HCT116 (cell line): ENCODE data around the gene HPCAL4. TPM values are rescaled to one million over a fixed set of nuclear protein-coding genes. Genes with fewer than 3 reads are reported as not detected.

ENCODE experiments used
- ATAC-seq: fragments of 200-7000 bp; cut with Tn5 transposase; 2 replicates; pipeline ENCODE4 v1.9.1; 2020; ENCODE audit warnings: mild to moderate bottlenecking, moderate library complexity
- BruUV-seq: library from RNA; stranded (reverse); fragments of 400-500 nt; replicated peaks from 2 replicates; lab custom pipeline; 2021; lab: Mats Ljungman, UMichigan
- CTCF ChIA-PET: fragments of 300-600 bp; sonication (Branson Sonifier 250); formaldehyde crosslinking; loops from one replicate; lab custom pipeline; 2021; ENCODE audit warnings: antibody characterized with exemption; lab: Charles Lee
- POLR2A ChIA-PET: fragments of 300-600, 350-600 bp; sonication (Branson Sonifier 250); formaldehyde crosslinking; loops from one replicate; lab custom pipeline; 2021; ENCODE audit warnings: antibody characterized with exemption; lab: Charles Lee
- RAD21 ChIA-PET, 2 experiments: fragments of 300-600 bp; sonication (Branson Sonifier 250); formaldehyde crosslinking; loops; one replicate each; lab custom pipeline; 2023; ENCODE audit warnings: low total read pairs in 2 of 2; ENCODE audit not compliant: uncharacterized antibody in 2 of 2, unreplicated experiment in 2 of 2, low non-redundant PET in 1 of 2; lab: Charles Lee
- DNase-seq: peaks from one replicate; pipeline ENCODE4 v3.0.0-alpha.2; 2010; ENCODE audit warnings: low read depth, low spot score
- H2AFZ ChIP-seq: fragments of 200-600 bp; shearing (Covaris generic), sonication (generic); 2 replicates; pipeline ENCODE4 v1.6.1; 2017; ENCODE audit warnings: low read depth, mixed run types, mixed read lengths, antibody characterized with exemption, low read length; ENCODE audit not compliant: poor library complexity, severe bottlenecking
- H3K27ac ChIP-seq: 2 replicates; pipeline ENCODE4 v1.5.1; 2012; ENCODE audit warnings: low read depth, low read length
- H3K27me3 ChIP-seq: fragments of 200-600 bp; sonication (generic); 2 replicates; pipeline ENCODE4 v1.6.1; 2016; ENCODE audit warnings: mixed run types, low read length, mixed read lengths; ENCODE audit not compliant: insufficient read depth
- H3K36me3 ChIP-seq, 2 experiments: fragments of 200-500 bp in 1 of 2; fragments of 200-600 bp in 1 of 2; sonication (Bioruptor generic) in 1 of 2; sonication (generic) in 1 of 2; 2 replicates each; pipeline versions ENCODE4 v1.5.1 to v1.6.1; 2014 to 2016; ENCODE audit warnings: low read length in 2 of 2, inconsistent platforms in 1 of 2, mixed read lengths in 1 of 2, mixed run types in 1 of 2; ENCODE audit not compliant: insufficient read depth in 2 of 2, control insufficient read depth in 1 of 2
- H3K4me1 ChIP-seq, 2 experiments: fragments of 200-600 bp in 1 of 2; sonication (generic) in 1 of 2; 2 replicates each; pipeline versions ENCODE4 v1.5.1 to v1.6.1; 2012 to 2017; ENCODE audit warnings: low read length in 2 of 2, inconsistent platforms in 1 of 2, mild to moderate bottlenecking in 1 of 2, mixed read lengths in 1 of 2, mixed run types in 1 of 2, moderate library complexity in 1 of 2; ENCODE audit not compliant: insufficient read depth in 2 of 2, control insufficient read depth in 1 of 2
- H3K4me2 ChIP-seq: fragments of 200-600 bp; sonication (generic); 2 replicates; pipeline ENCODE4 v1.6.1; 2017; ENCODE audit warnings: mixed run types, low read length, mixed read lengths
- H3K4me3 ChIP-seq, 2 experiments: fragments of 200-600 bp in 1 of 2; sonication (generic) in 1 of 2; replicated peaks in 1 of 2; 2 replicates each; pipeline ENCODE4 v1.5.1; 2011 to 2016; ENCODE audit warnings: low read length in 2 of 2, control low read depth in 1 of 2, low read depth in 1 of 2, mild to moderate bottlenecking in 1 of 2, mixed read lengths in 1 of 2, mixed run types in 1 of 2
- H3K79me2 ChIP-seq: fragments of 200-600 bp; sonication (generic); 2 replicates; pipeline ENCODE4 v1.6.1; 2017; ENCODE audit warnings: mild to moderate bottlenecking, mixed run types, low read length, moderate library complexity, mixed read lengths; ENCODE audit not compliant: insufficient read depth
- H3K9ac ChIP-seq: fragments of 200-600 bp; sonication (generic); 2 replicates; pipeline ENCODE4 v1.6.1; 2016; ENCODE audit warnings: low read length, mixed read lengths
- H3K9me2 ChIP-seq: fragments of 200-600 bp; sonication (generic), shearing (Covaris generic); 2 replicates; pipeline ENCODE4 v1.6.1; 2017; ENCODE audit warnings: mixed run types, mild to moderate bottlenecking, moderate library complexity; ENCODE audit not compliant: insufficient read depth
- H3K9me3 ChIP-seq, 2 experiments: fragments of 200-500 bp in 1 of 2; fragments of 200-600 bp in 1 of 2; sonication (Bioruptor generic) in 1 of 2; sonication (generic) in 1 of 2; 2 replicates each; pipeline ENCODE4 v1.6.1; 2014 to 2017; ENCODE audit warnings: low read length in 2 of 2, mixed read lengths in 2 of 2, inconsistent platforms in 1 of 2, low read depth in 1 of 2, mild to moderate bottlenecking in 1 of 2, mixed run types in 1 of 2, moderate library complexity in 1 of 2; ENCODE audit not compliant: control insufficient read depth in 1 of 2, insufficient read depth in 1 of 2
- H4K20me1 ChIP-seq: fragments of 200-600 bp; sonication (generic), shearing (Covaris generic); 2 replicates; pipeline ENCODE4 v1.6.1; 2017; ENCODE audit warnings: mixed run types, mild to moderate bottlenecking, moderate library complexity; ENCODE audit not compliant: insufficient read depth
- CBX3 ChIP-seq: IDR thresholded peaks from 2 replicates; pipeline ENCODE4 v1.6.1; 2012; ENCODE audit warnings: low read depth
- EGR1 ChIP-seq: IDR thresholded peaks from 2 replicates; pipeline ENCODE4 v1.6.1; 2012; ENCODE audit warnings: low read depth
- ELF1 ChIP-seq: IDR thresholded peaks from 2 replicates; pipeline ENCODE4 v1.6.1; 2012; ENCODE audit warnings: low read depth, borderline replicate concordance
- EZH2 ChIP-seq: fragments of 200-600 bp; sonication (generic); IDR thresholded peaks from 2 replicates; pipeline ENCODE4 v1.6.1; 2017; ENCODE audit warnings: antibody characterized with exemption, mixed run types
- JUND ChIP-seq: IDR thresholded peaks from 2 replicates; pipeline ENCODE4 v1.6.1; 2012
- RAD21 ChIP-seq: IDR thresholded peaks from 2 replicates; pipeline ENCODE4 v1.6.1; 2012; ENCODE audit warnings: low read depth, mild to moderate bottlenecking
- ZNF274 ChIP-seq: fragments of 200-500 bp; sonication (Bioruptor generic); IDR thresholded peaks from 2 replicates; pipeline ENCODE4 v1.6.1; 2014; ENCODE audit warnings: mild to moderate bottlenecking, low read depth, low read length, inconsistent platforms
- intact Hi-C: fragments of 100-400 bp; cut with micrococcal nuclease; formaldehyde crosslinking; loops from 2 replicates; pipeline ENCODE4 v1.10.0; 2022
- total RNA-seq: library from RNA; stranded (reverse); gene quantifications from one replicate; pipeline ENCODE4 v1.2.1, GENCODE V29; 2021; ENCODE audit not compliant: unreplicated experiment
- TF ChIP-seq, protein P1 (sequence below): IDR thresholded peaks from 2 replicates; pipeline ENCODE4 v1.6.1; 2011; ENCODE audit warnings: mild to moderate bottlenecking, low read length, moderate library complexity; ENCODE audit not compliant: insufficient replicate concordance; ENCODE audit errors: extremely low read depth
- TF ChIP-seq, protein P2 (sequence below), 3 experiments: fragments of 200-600 bp in 1 of 3; sonication (generic) in 1 of 3; IDR thresholded peaks in 2 of 3; conservative IDR thresholded peaks in 1 of 3; 2 replicates each; pipeline ENCODE4 v1.5.1; 2012 to 2017; ENCODE audit warnings: low read depth in 2 of 3, low read length in 2 of 3, antibody characterized with exemption in 1 of 3, borderline replicate concordance in 1 of 3, control low read depth in 1 of 3, mild to moderate bottlenecking in 1 of 3, mixed read lengths in 1 of 3, mixed run types in 1 of 3, moderate library complexity in 1 of 3; ENCODE audit not compliant: insufficient read depth in 1 of 3
- TF ChIP-seq, protein P3 (sequence below): IDR thresholded peaks from 2 replicates; pipeline ENCODE4 v1.6.1; 2012; ENCODE audit warnings: low read depth

Gene HPCAL4
- total RNA-seq, 1 experiment from 2014 or later, result 5.2 TPM

DNA sequence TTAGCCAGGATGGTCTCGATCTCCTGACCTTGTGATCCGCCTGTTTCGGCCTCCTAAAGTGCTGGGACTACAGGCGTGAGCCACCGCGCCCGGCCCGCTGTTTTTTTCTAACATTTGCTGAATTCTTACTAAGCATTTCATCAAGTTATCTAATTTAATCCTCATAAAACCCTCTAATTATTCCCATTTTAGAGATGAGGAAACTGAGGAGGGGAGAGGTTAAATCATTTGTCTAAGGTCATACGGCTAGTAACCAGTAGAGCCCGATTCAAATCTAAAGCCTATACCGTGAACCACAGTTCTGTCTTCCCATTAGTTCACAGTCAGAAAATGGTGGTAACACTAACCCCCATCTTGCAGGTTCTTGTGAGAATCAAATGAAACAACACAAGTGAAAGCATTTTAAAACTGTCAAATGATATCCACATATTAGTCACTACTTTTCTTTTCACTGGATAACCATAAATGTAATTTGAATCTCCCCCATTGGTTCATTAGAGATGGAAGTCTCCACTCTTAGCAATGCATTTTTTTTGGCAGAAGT, 62.4 kb downstream of the HPCAL4 start:
- Histone ChIP-seq H2AFZ (no peak overlapping the region), H3K9me3 (no peaks in the 10 kb centered on the region), H3K27ac (no peak overlapping the region), H3K27me3 (no peaks in the 10 kb centered on the region), H3K9me2 (no peaks in the 10 kb centered on the region), H3K36me3 (peaks cover 2 to 4% of the 10 kb centered on the region in 2 experiments; a peak in 2 of 4 replicates), H3K4me3 (no peak overlapping the region), H3K4me2 (no peak overlapping the region), H3K4me1 (no peaks in the 10 kb centered on the region), H3K79me2 (no peaks in the 10 kb centered on the region), H4K20me1 (no peaks in the 10 kb centered on the region), H3K9ac (no peak overlapping the region)
- ATAC-seq (no peak), DNase-seq (no peak)
- intact Hi-C loops, result no loop called here
- ChIA-PET CTCF (no interaction called here), POLR2A (no interaction called here), RAD21 (no interaction called here)
- no TSS peak for BruUV-seq
- no peak for TF ChIP-seq EGR1
- TF ChIP-seq EZH2, result no peak
- no peak for TF ChIP-seq ZNF274
- TF ChIP-seq, protein P1, sequence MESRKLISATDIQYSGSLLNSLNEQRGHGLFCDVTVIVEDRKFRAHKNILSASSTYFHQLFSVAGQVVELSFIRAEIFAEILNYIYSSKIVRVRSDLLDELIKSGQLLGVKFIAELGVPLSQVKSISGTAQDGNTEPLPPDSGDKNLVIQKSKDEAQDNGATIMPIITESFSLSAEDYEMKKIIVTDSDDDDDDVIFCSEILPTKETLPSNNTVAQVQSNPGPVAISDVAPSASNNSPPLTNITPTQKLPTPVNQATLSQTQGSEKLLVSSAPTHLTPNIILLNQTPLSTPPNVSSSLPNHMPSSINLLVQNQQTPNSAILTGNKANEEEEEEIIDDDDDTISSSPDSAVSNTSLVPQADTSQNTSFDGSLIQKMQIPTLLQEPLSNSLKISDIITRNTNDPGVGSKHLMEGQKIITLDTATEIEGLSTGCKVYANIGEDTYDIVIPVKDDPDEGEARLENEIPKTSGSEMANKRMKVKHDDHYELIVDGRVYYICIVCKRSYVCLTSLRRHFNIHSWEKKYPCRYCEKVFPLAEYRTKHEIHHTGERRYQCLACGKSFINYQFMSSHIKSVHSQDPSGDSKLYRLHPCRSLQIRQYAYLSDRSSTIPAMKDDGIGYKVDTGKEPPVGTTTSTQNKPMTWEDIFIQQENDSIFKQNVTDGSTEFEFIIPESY, result no peak
- no peak for TF ChIP-seq RAD21
- TF ChIP-seq CBX3, result no peak
- no peak for TF ChIP-seq JUND
- TF ChIP-seq, protein P2, sequence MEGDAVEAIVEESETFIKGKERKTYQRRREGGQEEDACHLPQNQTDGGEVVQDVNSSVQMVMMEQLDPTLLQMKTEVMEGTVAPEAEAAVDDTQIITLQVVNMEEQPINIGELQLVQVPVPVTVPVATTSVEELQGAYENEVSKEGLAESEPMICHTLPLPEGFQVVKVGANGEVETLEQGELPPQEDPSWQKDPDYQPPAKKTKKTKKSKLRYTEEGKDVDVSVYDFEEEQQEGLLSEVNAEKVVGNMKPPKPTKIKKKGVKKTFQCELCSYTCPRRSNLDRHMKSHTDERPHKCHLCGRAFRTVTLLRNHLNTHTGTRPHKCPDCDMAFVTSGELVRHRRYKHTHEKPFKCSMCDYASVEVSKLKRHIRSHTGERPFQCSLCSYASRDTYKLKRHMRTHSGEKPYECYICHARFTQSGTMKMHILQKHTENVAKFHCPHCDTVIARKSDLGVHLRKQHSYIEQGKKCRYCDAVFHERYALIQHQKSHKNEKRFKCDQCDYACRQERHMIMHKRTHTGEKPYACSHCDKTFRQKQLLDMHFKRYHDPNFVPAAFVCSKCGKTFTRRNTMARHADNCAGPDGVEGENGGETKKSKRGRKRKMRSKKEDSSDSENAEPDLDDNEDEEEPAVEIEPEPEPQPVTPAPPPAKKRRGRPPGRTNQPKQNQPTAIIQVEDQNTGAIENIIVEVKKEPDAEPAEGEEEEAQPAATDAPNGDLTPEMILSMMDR (IDR thresholded peaks at IDR 0.05 in 2 of 3, conservative IDR thresholded peaks at IDR 0.05 in 1 of 3; ENCODE audit: borderline replicate concordance in 1 of 3, insufficient read depth in 1 of 3, low read depth in 2 of 3, low read length in 2 of 3), result no peak
- TF ChIP-seq, protein P3, sequence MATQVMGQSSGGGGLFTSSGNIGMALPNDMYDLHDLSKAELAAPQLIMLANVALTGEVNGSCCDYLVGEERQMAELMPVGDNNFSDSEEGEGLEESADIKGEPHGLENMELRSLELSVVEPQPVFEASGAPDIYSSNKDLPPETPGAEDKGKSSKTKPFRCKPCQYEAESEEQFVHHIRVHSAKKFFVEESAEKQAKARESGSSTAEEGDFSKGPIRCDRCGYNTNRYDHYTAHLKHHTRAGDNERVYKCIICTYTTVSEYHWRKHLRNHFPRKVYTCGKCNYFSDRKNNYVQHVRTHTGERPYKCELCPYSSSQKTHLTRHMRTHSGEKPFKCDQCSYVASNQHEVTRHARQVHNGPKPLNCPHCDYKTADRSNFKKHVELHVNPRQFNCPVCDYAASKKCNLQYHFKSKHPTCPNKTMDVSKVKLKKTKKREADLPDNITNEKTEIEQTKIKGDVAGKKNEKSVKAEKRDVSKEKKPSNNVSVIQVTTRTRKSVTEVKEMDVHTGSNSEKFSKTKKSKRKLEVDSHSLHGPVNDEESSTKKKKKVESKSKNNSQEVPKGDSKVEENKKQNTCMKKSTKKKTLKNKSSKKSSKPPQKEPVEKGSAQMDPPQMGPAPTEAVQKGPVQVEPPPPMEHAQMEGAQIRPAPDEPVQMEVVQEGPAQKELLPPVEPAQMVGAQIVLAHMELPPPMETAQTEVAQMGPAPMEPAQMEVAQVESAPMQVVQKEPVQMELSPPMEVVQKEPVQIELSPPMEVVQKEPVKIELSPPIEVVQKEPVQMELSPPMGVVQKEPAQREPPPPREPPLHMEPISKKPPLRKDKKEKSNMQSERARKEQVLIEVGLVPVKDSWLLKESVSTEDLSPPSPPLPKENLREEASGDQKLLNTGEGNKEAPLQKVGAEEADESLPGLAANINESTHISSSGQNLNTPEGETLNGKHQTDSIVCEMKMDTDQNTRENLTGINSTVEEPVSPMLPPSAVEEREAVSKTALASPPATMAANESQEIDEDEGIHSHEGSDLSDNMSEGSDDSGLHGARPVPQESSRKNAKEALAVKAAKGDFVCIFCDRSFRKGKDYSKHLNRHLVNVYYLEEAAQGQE, result no peak
- TF ChIP-seq ELF1, result no peak
